ENCODE data around the gene GNB4. TPM values are rescaled to one million over a fixed set of nuclear protein-coding genes. Genes with fewer than 3 reads are reported as not detected.

The GNB4 gene
- 37.1 and 43.5 TPM in 2 replicates for total RNA-seq

DNA sequence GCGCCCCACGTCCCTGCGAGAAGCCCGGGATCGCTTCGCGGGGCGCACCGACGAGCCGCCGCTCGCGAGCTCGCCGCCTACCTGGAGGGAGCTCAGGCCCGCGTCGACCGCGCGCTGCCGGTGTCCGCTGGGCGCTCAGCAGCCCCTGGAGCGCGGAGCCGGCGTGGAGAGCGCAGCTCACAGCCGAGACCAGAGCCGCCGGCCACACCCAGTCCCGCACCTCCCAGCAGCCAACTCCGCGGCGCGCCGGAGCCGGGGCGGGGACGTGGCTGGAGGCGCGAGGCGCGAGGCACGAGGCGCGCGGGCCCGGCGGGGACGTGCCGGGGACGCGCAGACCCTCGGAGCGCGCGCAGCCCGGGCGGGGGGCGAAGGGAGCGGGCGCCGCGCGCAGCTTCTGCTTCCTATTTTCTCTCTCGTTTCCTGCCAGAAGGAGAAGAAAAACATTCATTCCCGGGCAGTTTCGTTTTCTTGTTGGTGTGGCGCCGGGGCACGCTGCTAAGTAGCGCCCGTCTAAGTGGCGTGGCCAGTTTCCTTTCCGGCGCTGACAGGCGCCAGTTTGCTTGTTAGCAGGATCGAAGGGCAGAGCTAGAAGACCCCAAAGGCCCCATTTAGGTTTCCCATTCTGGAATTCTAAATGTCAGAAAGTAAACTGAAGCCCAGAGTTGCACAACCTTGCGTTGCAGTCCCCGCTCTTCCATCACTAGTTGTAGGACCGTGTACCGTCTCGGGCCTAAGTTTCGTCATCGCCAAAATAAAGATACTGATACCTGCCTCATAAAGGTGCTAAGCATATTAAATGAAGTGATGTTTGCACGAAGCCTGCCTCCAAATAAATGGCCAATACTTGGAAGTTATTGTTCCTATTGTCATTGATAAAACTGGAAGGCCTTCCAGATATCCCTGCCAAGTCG is at the start of gene GNB4:
Gene GNB4 (minus strand): TSS at position 206 of the 911 bp plus-strand sequence. CDS start 25,270 bp downstream, outside the sequence.

DNA sequence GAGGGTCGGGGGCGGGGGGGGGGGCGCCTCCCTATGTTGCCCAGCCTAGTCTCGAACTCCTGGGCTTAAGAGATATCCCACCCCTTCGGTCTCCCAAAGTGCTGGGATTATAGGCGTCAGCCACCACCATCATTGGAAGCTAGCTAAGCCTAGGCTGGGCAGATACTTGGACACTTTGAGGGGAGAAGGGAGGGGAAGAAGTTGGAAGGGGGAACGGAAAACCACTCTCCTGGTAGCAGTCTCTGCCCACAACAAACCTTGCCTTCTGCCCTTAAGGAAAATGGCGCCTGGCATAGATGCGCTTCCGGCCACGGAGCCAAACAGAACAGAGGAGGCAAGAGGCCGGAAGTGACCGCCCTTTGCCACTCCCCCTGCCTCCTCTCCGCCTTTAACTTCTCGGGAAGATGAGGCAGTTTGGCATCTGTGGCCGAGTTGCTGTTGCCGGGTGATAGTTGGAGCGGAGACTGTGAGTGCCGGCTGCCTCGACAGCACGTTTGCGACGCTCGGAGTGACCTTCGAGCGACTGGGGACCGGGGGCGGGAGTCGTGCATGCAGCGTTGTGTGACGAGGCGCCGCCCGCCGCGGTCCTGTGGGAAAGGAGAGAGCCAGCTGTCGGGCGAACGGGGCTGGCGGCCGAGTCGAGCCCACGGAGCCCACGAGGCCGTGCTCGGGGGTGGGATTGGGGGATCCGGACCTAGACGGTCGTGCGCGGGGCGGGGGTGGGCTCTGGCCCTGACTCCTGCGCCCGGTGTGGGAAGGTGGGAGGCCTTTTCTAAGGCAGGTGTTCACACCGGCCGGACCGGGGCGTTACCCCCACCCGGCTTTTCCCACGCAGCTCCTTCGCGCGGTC is 103.7 kb downstream of the GNB4 start, which contains the start of gene MFN1:
Gene MFN1 (plus strand): TSS at position 365 of the 850 bp plus-strand sequence. CDS start 1,143 bp downstream, outside the sequence.

Other genes with a start within 250 kb of the GNB4 start
- 0.16 and 0.90 TPM in 2 replicates for gene KCNMB3, start 200.4 kb downstream of the GNB4 start, total RNA-seq
- gene ZNF639, start 128.4 kb downstream of the GNB4 start, total RNA-seq: 34.5 and 37.2 TPM in 2 replicates
- 23.8 and 25.8 TPM in 2 replicates for gene MFN1, start 103.8 kb downstream of the GNB4 start, total RNA-seq
- 34.8 and 36.9 TPM in 2 replicates for gene ACTL6A, start 111.5 kb upstream of the GNB4 start, total RNA-seq
- 19.6 and 21.1 TPM in 2 replicates for gene MRPL47, start 153.2 kb upstream of the GNB4 start, total RNA-seq
- 110 and 119 TPM in 2 replicates for gene NDUFB5, start 153.3 kb upstream of the GNB4 start, total RNA-seq
- gene USP13, start 201.6 kb upstream of the GNB4 start, total RNA-seq: 2.3 and 5.3 TPM in 2 replicates

All from cardiac atrium fibroblast (primary cell).